IPS DF 6.9 (cell line): ENCODE measurements around the gene RIPOR2.
"Not testable (repeated sequence)": the region's sequence is repeated elsewhere in the genome, so short reads cannot be mapped to it uniquely, and the experiment has no call there.

ENCODE experiments used
- DNase-seq: peaks from one replicate; pipeline ENCODE4 v3.0.0-alpha.2; 2013; ENCODE audit warnings: low read depth, low spot score
- H3K27ac ChIP-seq: one replicate; pipeline ENCODE4 v1.5.1; 2013; ENCODE audit warnings: low read length, control low read depth
- H3K27me3 ChIP-seq: 2 replicates; pipeline ENCODE4 v1.6.1; 2013; ENCODE audit warnings: mild to moderate bottlenecking, low read length; ENCODE audit not compliant: control insufficient read depth, insufficient read depth
- H3K36me3 ChIP-seq: 2 replicates; pipeline ENCODE4 v1.6.1; 2013; ENCODE audit warnings: low read length; ENCODE audit not compliant: control insufficient read depth, insufficient read depth
- H3K4me1 ChIP-seq: 2 replicates; pipeline ENCODE4 v1.6.1; 2013; ENCODE audit warnings: low read length; ENCODE audit not compliant: control insufficient read depth, insufficient read depth
- H3K4me3 ChIP-seq: 2 replicates; pipeline ENCODE4 v1.5.1; 2013; ENCODE audit warnings: mild to moderate bottlenecking, low read length
- H3K9me3 ChIP-seq: 2 replicates; pipeline ENCODE4 v1.6.1; 2013; ENCODE audit warnings: low read length, inconsistent platforms; ENCODE audit not compliant: control insufficient read depth, insufficient read depth
- WGBS: extraction: QIAGEN DNeasy Blood & Tissue Kit; methylation state at CpG from one replicate; pipeline ENCODE4 v1.1.7; 2013; ENCODE audit warnings: mixed read lengths, missing lambda C conversion rate; ENCODE audit not compliant: insufficient read length, insufficient coverage; 5-methylcytosine and 5-hydroxymethylcytosine counted together

Gene RIPOR2

GRCh38 chr6:24890471-24890870 is 45.3 kb downstream of the RIPOR2 start:
- no peaks in the 10 kb centered on the region for H3K4me1 ChIP-seq
- no peak overlapping the region for H3K27ac ChIP-seq
- H3K9me3 ChIP-seq = no peaks in the 10 kb centered on the region
- no peaks in the 10 kb centered on the region for H3K27me3 ChIP-seq
- H3K4me3 ChIP-seq = no peak overlapping the region
- WGBS = no CpG with 5 or more reads among the region's 1 CpG
- no peak for DNase-seq
- H3K36me3 ChIP-seq = no peaks in the 10 kb centered on the region

- Histone ChIP-seq H3K4me3 (no peak overlapping the region), H3K27me3 (no peaks in the 10 kb centered on the region), H3K36me3 (no peaks in the 10 kb centered on the region), H3K4me1 (no peaks in the 10 kb centered on the region), H3K27ac (no peak overlapping the region), H3K9me3 (no peaks in the 10 kb centered on the region)
- DNase-seq = no peak
- no CpG with 5 or more reads among the region's 5 CpGs for WGBS
Observed at GRCh38 chr6:24888715-24889370, 46.9 kb downstream of the RIPOR2 start.

GRCh38 chr6:24887545-24888140 is 48.1 kb downstream of the RIPOR2 start:
- Histone ChIP-seq H3K36me3 (no peaks in the 10 kb centered on the region), H3K9me3 (no peaks in the 10 kb centered on the region), H3K27ac (no peak overlapping the region), H3K4me1 (no peaks in the 10 kb centered on the region), H3K27me3 (no peaks in the 10 kb centered on the region), H3K4me3 (no peak overlapping the region)
- no CpG with 5 or more reads among the region's 3 CpGs for WGBS
- no peak for DNase-seq

- Histone ChIP-seq H3K27me3 (no peaks in the 10 kb centered on the region), H3K4me3 (no peak overlapping the region), H3K4me1 (peaks cover 3% of the 10 kb centered on the region; the same call in 1 of the 2 replicates), H3K9me3 (no peaks in the 10 kb centered on the region), H3K27ac (no peak overlapping the region), H3K36me3 (no peaks in the 10 kb centered on the region)
- no CpG with 5 or more reads among the region's 5 CpGs for WGBS
- DNase-seq = no peak
Observed at GRCh38 chr6:24883618-24884017, 52.1 kb downstream of the RIPOR2 start.

GRCh38 chr6:24882835-24883555 is 52.8 kb downstream of the RIPOR2 start:
- peaks cover 3% of the 10 kb centered on the region; the same call in 1 of the 2 replicates for H3K4me1 ChIP-seq
- H3K36me3 ChIP-seq = no peaks in the 10 kb centered on the region
- H3K27ac ChIP-seq = no peak overlapping the region
- no peak overlapping the region for H3K4me3 ChIP-seq
- DNase-seq = no peak
- no peaks in the 10 kb centered on the region for H3K9me3 ChIP-seq
- no peaks in the 10 kb centered on the region for H3K27me3 ChIP-seq
- WGBS = no CpG with 5 or more reads among the region's 7 CpGs

GRCh38 chr6:24882295-24882694 is 53.5 kb downstream of the RIPOR2 start:
- Histone ChIP-seq H3K27ac (no peak overlapping the region), H3K4me1 (peaks cover 3% of the 10 kb centered on the region; the same call in 1 of the 2 replicates), H3K36me3 (no peaks in the 10 kb centered on the region), H3K4me3 (no peak overlapping the region), H3K27me3 (no peaks in the 10 kb centered on the region), H3K9me3 (no peaks in the 10 kb centered on the region)
- WGBS = no CpG with 5 or more reads among the region's 3 CpGs
- DNase-seq = no peak

GRCh38 chr6:24881376-24881775 is 54.4 kb downstream of the RIPOR2 start:
- Histone ChIP-seq H3K36me3 (no peaks in the 10 kb centered on the region), H3K4me3 (no peak overlapping the region), H3K4me1 (peaks cover 3% of the 10 kb centered on the region; the same call in 1 of the 2 replicates), H3K27me3 (no peaks in the 10 kb centered on the region), H3K9me3 (no peaks in the 10 kb centered on the region), H3K27ac (no peak overlapping the region)
- WGBS = no CpG with 5 or more reads among the region's 3 CpGs
- DNase-seq = no peak

- peaks cover 3% of the 10 kb centered on the region; the same call in 1 of the 2 replicates for H3K4me1 ChIP-seq
- H3K27me3 ChIP-seq = no peaks in the 10 kb centered on the region
- DNase-seq = no peak
- H3K4me3 ChIP-seq = no peak overlapping the region
- H3K9me3 ChIP-seq = no peaks in the 10 kb centered on the region
- H3K27ac ChIP-seq = no peak overlapping the region
- no peaks in the 10 kb centered on the region for H3K36me3 ChIP-seq
Observed at GRCh38 chr6:24880451-24880850, 55.3 kb downstream of the RIPOR2 start.

- no peak overlapping the region for H3K4me3 ChIP-seq
- no peaks in the 10 kb centered on the region for H3K36me3 ChIP-seq
- H3K27ac ChIP-seq = no peak overlapping the region
- H3K9me3 ChIP-seq = no peaks in the 10 kb centered on the region
- DNase-seq = no peak
- H3K4me1 ChIP-seq = peaks cover 3% of the 10 kb centered on the region; the same call in 1 of the 2 replicates
- H3K27me3 ChIP-seq = no peaks in the 10 kb centered on the region
- WGBS = no CpG with 5 or more reads among the region's 3 CpGs
Observed at GRCh38 chr6:24879351-24879750, 56.4 kb downstream of the RIPOR2 start.

- H3K36me3 ChIP-seq, H3K4me3 ChIP-seq, H3K27ac ChIP-seq, DNase-seq, H3K4me1 ChIP-seq, H3K9me3 ChIP-seq, H3K27me3 ChIP-seq: not testable (repeated sequence)
- WGBS = no CpG with 5 or more reads among the region's 4 CpGs
Observed at GRCh38 chr6:24877747-24878146, 58.0 kb downstream of the RIPOR2 start.
